Lower lobe of right lung (tissue), 2 donors: ENCODE results near the gene NR2C1. TPM values are rescaled to one million over a fixed set of nuclear protein-coding genes. Genes with fewer than 3 reads are reported as not detected.

Source experiments
- ATAC-seq, 2 donors: fragments of 200-7000 bp; cut with Tn5 transposase; one replicate each; pipeline ENCODE4 v1.9.1; 2020 to 2022; ENCODE audit warnings: mild to moderate bottlenecking in 2 of 2, moderate library complexity in 2 of 2
- DNase-seq: peaks from one replicate; pipeline ENCODE4 v3.0.0-alpha.2; 2020
- H3K27ac ChIP-seq: fragments of 200-600 bp; one replicate; pipeline ENCODE4 v1.8.0; 2022
- H3K27me3 ChIP-seq: fragments of 200-600 bp; one replicate; pipeline ENCODE4 v1.8.0; 2022; ENCODE audit warnings: low read depth
- H3K36me3 ChIP-seq: fragments of 200-600 bp; one replicate; pipeline ENCODE4 v1.8.0; 2022; ENCODE audit warnings: mild to moderate bottlenecking
- H3K4me1 ChIP-seq: fragments of 200-600 bp; one replicate; pipeline ENCODE4 v1.8.0; 2022
- H3K4me3 ChIP-seq: fragments of 200-600 bp; one replicate; pipeline ENCODE4 v1.8.0; 2022; ENCODE audit warnings: mild to moderate bottlenecking
- H3K9me3 ChIP-seq: fragments of 200-600 bp; one replicate; pipeline ENCODE4 v1.8.0; 2022
- intact Hi-C: fragments of 100-400 bp; cut with DNase I; formaldehyde crosslinking; loops from one replicate; pipeline ENCODE4 v1.11.0; 2022
- total RNA-seq: library from RNA; stranded (reverse); fragmentation: NEBNext Ultra II Directional; extraction: Animal tissue kit (Norgen Biotek cat#: 25700); gene quantifications from one replicate; pipeline ENCODE4 v1.2.1, GENCODE V29; 2021
- TF ChIP-seq, protein P1 (sequence below): fragments of 200-600 bp; IDR thresholded peaks from one replicate; pipeline ENCODE4 v1.8.0; 2022; ENCODE audit warnings: antibody characterized with exemption, mild to moderate bottlenecking
- donor health status: DM: no; HTN: yes; CAD: no; lungs with severe emphysema.

NR2C1 gene
- total RNA-seq, 1 donor from 2014 or later: 38.2 TPM

DNA sequence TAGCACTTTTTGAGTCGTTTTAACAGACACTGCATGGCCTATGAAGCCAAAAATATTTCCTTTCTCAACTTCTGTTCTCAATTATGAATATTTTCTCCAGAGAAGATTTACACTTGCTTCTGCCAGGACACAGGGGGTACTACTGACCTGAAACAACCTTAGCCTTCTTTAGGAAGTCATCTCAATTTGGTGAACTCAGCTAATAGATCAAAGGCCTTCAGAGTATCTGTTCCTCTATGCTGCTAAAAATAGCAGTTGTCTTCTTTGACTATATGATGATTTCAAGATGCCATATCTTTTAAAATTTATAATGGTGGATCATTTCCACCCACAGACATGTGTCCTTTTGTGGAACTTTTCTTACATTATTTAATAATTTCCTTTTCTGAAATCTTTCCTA is 55.9 kb downstream of the NR2C1 start:
- DNase-seq: no peak
- peaks cover 21% of the 10 kb centered on the region for H3K36me3 ChIP-seq
- no peak overlapping the region for H3K27ac ChIP-seq
- no peaks in the 10 kb centered on the region for H3K4me1 ChIP-seq
- intact Hi-C loops: no loop called here
- no peaks in the 10 kb centered on the region for H3K27me3 ChIP-seq
- TF ChIP-seq, protein P1, sequence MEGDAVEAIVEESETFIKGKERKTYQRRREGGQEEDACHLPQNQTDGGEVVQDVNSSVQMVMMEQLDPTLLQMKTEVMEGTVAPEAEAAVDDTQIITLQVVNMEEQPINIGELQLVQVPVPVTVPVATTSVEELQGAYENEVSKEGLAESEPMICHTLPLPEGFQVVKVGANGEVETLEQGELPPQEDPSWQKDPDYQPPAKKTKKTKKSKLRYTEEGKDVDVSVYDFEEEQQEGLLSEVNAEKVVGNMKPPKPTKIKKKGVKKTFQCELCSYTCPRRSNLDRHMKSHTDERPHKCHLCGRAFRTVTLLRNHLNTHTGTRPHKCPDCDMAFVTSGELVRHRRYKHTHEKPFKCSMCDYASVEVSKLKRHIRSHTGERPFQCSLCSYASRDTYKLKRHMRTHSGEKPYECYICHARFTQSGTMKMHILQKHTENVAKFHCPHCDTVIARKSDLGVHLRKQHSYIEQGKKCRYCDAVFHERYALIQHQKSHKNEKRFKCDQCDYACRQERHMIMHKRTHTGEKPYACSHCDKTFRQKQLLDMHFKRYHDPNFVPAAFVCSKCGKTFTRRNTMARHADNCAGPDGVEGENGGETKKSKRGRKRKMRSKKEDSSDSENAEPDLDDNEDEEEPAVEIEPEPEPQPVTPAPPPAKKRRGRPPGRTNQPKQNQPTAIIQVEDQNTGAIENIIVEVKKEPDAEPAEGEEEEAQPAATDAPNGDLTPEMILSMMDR: no peak
- H3K4me3 ChIP-seq: no peak overlapping the region
- no peaks in the 10 kb centered on the region for H3K9me3 ChIP-seq
- no peak for ATAC-seq

DNA sequence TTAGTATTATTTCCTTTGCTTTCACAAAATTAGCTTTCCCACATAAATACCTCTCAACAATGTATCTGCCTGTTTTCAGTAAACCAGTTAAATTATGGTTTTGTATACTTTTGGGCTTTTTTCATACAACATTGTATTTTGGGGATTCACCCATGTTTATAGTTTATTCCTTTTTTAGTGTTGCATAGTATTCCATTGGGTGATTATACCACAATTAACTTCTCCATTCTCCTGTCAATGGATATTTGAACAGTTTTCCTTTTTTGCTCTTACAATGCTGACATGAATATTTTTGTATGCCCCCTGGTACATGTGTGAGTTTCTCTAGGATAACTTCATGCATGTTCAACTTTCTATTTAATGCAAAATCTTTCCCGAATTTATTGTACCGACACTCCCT is 57.3 kb downstream of the NR2C1 start:
- H3K9me3 ChIP-seq: no peaks in the 10 kb centered on the region
- peaks cover 7% of the 10 kb centered on the region for H3K36me3 ChIP-seq
- no peak overlapping the region for H3K4me3 ChIP-seq
- TF ChIP-seq, protein P1: no peak
- ATAC-seq (no peak), DNase-seq (no peak)
- intact Hi-C loops: no loop called here
- H3K27me3 ChIP-seq: no peaks in the 10 kb centered on the region
- no peak overlapping the region for H3K27ac ChIP-seq
- H3K4me1 ChIP-seq: no peaks in the 10 kb centered on the region

DNA sequence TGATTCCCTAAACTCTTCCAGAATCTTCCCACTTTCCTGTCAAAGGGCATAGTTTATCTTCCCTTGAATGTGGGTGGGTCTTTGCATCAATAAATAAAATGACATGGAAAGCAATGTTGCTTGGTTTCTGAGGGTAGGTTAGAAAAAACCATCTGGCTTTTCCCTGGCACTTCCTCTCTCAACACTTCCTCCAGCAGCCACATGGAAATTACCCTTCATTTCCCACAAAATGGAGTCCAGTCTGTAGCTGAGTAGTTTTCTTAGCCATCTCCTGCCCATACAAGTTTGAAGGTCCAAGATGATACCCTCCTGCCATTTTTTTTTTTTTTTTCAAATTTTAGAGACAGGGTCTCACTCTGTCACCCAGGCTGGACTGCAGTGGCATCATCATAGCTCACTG is 58.9 kb downstream of the NR2C1 start:
- DNase-seq: no peak
- Histone ChIP-seq H3K36me3 (no peaks in the 10 kb centered on the region), H3K27ac (no peak overlapping the region), H3K4me1 (no peaks in the 10 kb centered on the region), H3K27me3 (no peaks in the 10 kb centered on the region), H3K9me3 (no peaks in the 10 kb centered on the region), H3K4me3 (no peak overlapping the region)
- TF ChIP-seq, protein P1: no peak
- no peak for ATAC-seq
- intact Hi-C loops: no loop called here

DNA sequence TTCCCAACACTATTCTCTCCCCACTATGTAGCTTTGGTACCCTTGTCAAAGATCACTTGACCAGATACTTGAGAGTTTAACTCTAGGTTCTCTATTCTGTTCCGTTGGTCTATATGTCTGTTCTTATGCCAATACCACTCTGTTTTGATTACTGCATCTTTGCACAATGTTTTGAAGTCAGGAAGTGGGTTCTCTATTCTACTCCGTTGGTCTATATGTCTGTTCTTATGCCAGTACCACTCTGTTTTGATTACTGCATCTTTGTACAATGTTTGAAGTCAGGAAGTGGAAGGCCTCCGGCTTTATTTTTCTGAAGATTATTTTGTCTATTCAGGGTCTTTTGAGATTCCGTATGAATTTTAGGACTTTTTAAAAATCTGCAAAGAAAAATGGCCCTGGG is 67.2 kb downstream of the NR2C1 start:
- H3K27me3 ChIP-seq: no peaks in the 10 kb centered on the region
- H3K4me1 ChIP-seq: peaks cover 21% of the 10 kb centered on the region
- DNase-seq (no peak), ATAC-seq (no peak)
- H3K36me3 ChIP-seq: peaks cover 4% of the 10 kb centered on the region
- TF ChIP-seq, protein P1: no peak
- H3K4me3 ChIP-seq: no peak overlapping the region
- peaks cover 18% of the 10 kb centered on the region for H3K9me3 ChIP-seq
- intact Hi-C loops: no loop called here
- no peak overlapping the region for H3K27ac ChIP-seq

DNA sequence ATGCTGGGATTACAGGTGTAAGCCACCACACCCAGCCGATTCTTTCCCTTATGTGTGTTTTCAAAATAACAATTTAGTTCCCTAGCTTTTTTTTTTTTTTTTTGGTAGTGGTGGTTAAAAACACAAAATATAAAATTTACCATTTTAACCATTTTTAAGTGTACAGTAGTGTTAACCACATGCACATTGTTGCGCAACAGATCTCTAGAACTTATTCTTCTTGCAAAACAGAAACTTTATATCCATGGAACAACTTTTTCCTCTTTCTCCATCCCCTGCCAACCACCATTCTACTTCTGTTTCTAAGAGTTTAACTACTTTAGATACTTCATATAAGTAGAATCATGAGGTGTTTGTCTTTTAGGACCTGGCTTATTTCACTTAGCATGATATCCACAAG is 68.8 kb downstream of the NR2C1 start:
- TF ChIP-seq, protein P1: no peak
- H3K36me3 ChIP-seq: peaks cover 13% of the 10 kb centered on the region
- H3K4me3 ChIP-seq: no peak overlapping the region
- H3K9me3 ChIP-seq: peaks cover 18% of the 10 kb centered on the region
- no peak for DNase-seq
- no peak for ATAC-seq
- H3K27me3 ChIP-seq: no peaks in the 10 kb centered on the region
- peaks cover 37% of the 10 kb centered on the region for H3K4me1 ChIP-seq
- no peak overlapping the region for H3K27ac ChIP-seq
- intact Hi-C loops: no loop called here

DNA sequence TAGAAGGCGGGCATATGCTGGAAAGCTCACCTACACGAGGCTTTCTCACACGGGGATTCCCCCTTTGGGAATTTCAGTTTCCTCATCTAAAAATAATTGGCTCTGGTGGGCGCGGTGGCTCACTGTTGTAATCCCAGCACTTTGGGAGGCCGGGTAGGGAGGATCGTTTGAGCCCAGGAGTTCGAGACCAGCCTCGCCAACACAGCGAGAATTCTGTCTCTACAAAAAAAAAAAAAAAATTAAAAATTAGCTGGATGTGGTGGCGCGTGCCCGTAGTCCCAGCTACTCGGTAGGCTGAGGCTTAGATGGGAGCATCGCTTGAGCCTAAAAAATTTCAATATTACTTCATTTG is 69.5 kb downstream of the NR2C1 start:
- peaks cover 15% of the 10 kb centered on the region for H3K9me3 ChIP-seq
- TF ChIP-seq, protein P1: no peak
- DNase-seq (no peak), ATAC-seq (peak; percentile 3 to 20)
- intact Hi-C loops: no loop called here
- H3K27ac ChIP-seq: peak overlapping the region; percentile 88
- peaks cover 13% of the 10 kb centered on the region for H3K36me3 ChIP-seq
- peaks cover 41% of the 10 kb centered on the region for H3K4me1 ChIP-seq
- H3K27me3 ChIP-seq: no peaks in the 10 kb centered on the region
- peak overlapping the region; percentile 84 for H3K4me3 ChIP-seq
